Endothelial cell of umbilical vein (primary cell): ENCODE data around the gene CACNA2D1. TPM values are rescaled to one million over a fixed set of nuclear protein-coding genes. Genes with fewer than 3 reads are reported as not detected.

Source experiments
- BruUV-seq: library from RNA; stranded (reverse); fragments of 400-500 nt; replicated peaks from 2 replicates; lab custom pipeline; 2021; lab: Mats Ljungman, UMichigan
- CTCF ChIA-PET: fragments of 300-600, 350-600 bp; sonication (Branson Sonifier 250); formaldehyde crosslinking; loops from one replicate; lab custom pipeline; 2021; ENCODE audit warnings: antibody characterized with exemption, inconsistent platforms; lab: Charles Lee
- POLR2A ChIA-PET: fragments of 300-600, 350-600 bp; sonication (Branson Sonifier 250); formaldehyde crosslinking; loops from one replicate; lab custom pipeline; 2021; ENCODE audit warnings: antibody characterized with exemption, inconsistent platforms; lab: Charles Lee
- DNase-seq: peaks from one replicate; pipeline ENCODE4 v3.0.0-alpha.2; 2011; ENCODE audit warnings: low read depth, low spot score
- FAIRE-seq: peaks from 2 replicates; lab custom pipeline; 2011; peaks lifted over from hg19 to GRCh38; lab: Jason Lieb, UNC
- H2AFZ ChIP-seq: 2 replicates; pipeline ENCODE4 v1.6.0; 2012; ENCODE audit warnings: low read depth, low read length, control low read depth, inconsistent platforms
- H3K27ac ChIP-seq: 2 replicates; pipeline ENCODE4 v1.5.1; 2011; ENCODE audit warnings: low read depth, mild to moderate bottlenecking, control low read depth, low read length, moderate library complexity; ENCODE audit not compliant: insufficient read depth
- H3K27me3 ChIP-seq, 2 experiments: 2 replicates each; pipeline versions ENCODE4 v1.6.0 to v1.6.1; 2011; ENCODE audit warnings: low read length in 2 of 2, mixed read lengths in 1 of 2; ENCODE audit not compliant: control insufficient read depth in 2 of 2, insufficient read depth in 2 of 2
- H3K36me3 ChIP-seq, 2 experiments: 2 replicates in 1 of 2; 3 replicates in 1 of 2; pipeline ENCODE4 v1.5.1; 2011; ENCODE audit warnings: low read length in 2 of 2, mild to moderate bottlenecking in 1 of 2, moderate library complexity in 1 of 2; ENCODE audit not compliant: control insufficient read depth in 2 of 2, insufficient read depth in 2 of 2; ENCODE audit errors: extremely low read depth in 1 of 2
- H3K4me1 ChIP-seq: 3 replicates; pipeline ENCODE4 v1.5.1; 2011; ENCODE audit warnings: mild to moderate bottlenecking, low read length; ENCODE audit not compliant: control insufficient read depth, insufficient read depth; ENCODE audit errors: extremely low read depth
- H3K4me2 ChIP-seq: 2 replicates; pipeline ENCODE4 v1.6.1; 2011; ENCODE audit warnings: low read length, control low read depth, mixed read lengths; ENCODE audit not compliant: insufficient read depth
- H3K4me3 ChIP-seq, 3 experiments: fragments of 200-600 bp in 1 of 3; sonication (generic), shearing (Covaris generic) in 1 of 3; replicated peaks in 1 of 3; 2 replicates each; pipeline ENCODE4 v1.5.1; 2011 to 2016; ENCODE audit warnings: control low read depth in 3 of 3, low read length in 3 of 3, mild to moderate bottlenecking in 2 of 3, inconsistent platforms in 1 of 3, low read depth in 1 of 3, moderate library complexity in 1 of 3; ENCODE audit not compliant: insufficient read depth in 1 of 3
- H3K79me2 ChIP-seq: 2 replicates; pipeline ENCODE4 v1.6.0; 2012; ENCODE audit warnings: low read length, inconsistent platforms; ENCODE audit not compliant: control insufficient read depth, insufficient read depth
- H3K9ac ChIP-seq: replicated peaks from 2 replicates; pipeline ENCODE3; 2011; ENCODE audit warnings: low read length, control low read depth; ENCODE audit not compliant: insufficient read depth; ENCODE audit errors: extremely low read depth
- H3K9me1 ChIP-seq: replicated peaks from 3 replicates; pipeline ENCODE4 v1.6.0; 2011; ENCODE audit warnings: mild to moderate bottlenecking, low read length; ENCODE audit not compliant: control insufficient read depth, insufficient read depth; ENCODE audit errors: extremely low read depth
- H3K9me3 ChIP-seq: replicated peaks from 2 replicates; pipeline ENCODE4 v1.5.1; 2012; ENCODE audit warnings: low read length, inconsistent platforms; ENCODE audit not compliant: control insufficient read depth, insufficient read depth
- H4K20me1 ChIP-seq: replicated peaks from 2 replicates; pipeline ENCODE3; 2011; ENCODE audit warnings: mild to moderate bottlenecking, low read length; ENCODE audit not compliant: control insufficient read depth, insufficient read depth; ENCODE audit errors: extremely low read depth
- CTCF ChIP-seq, 2 donors: IDR thresholded peaks; 1 replicate in 1 of 2; 2 replicates in 1 of 2; pipeline ENCODE4 v1.5.1; 2011; ENCODE audit warnings: low read length in 2 of 2, mild to moderate bottlenecking in 2 of 2, moderate library complexity in 2 of 2, control low read depth in 1 of 2, inconsistent platforms in 1 of 2, low read depth in 1 of 2; ENCODE audit not compliant: insufficient read depth in 1 of 2; ENCODE audit errors: extremely low read depth in 1 of 2
- EZH2 ChIP-seq: IDR thresholded peaks from 2 replicates; pipeline ENCODE4 v1.6.1; 2012; ENCODE audit warnings: borderline replicate concordance, low read depth, mild to moderate bottlenecking, moderate library complexity, low read length, inconsistent platforms; ENCODE audit not compliant: severe bottlenecking
- GATA2 ChIP-seq: IDR thresholded peaks from 2 replicates; pipeline ENCODE4 v1.7.0; 2011; ENCODE audit warnings: low read depth, mild to moderate bottlenecking, moderate library complexity, mixed read lengths, low read length; ENCODE audit not compliant: insufficient read length, insufficient read depth
- JUN ChIP-seq: IDR thresholded peaks from 2 replicates; pipeline ENCODE4 v1.6.1; 2011; ENCODE audit warnings: borderline replicate concordance, low read depth; ENCODE audit not compliant: insufficient read length, insufficient read depth
- dilution Hi-C: fragments of 300-500 bp; cut with MboI; formaldehyde crosslinking; loops from one replicate; pipeline ENCODE4 v1.15.0; 2019; ENCODE audit warnings: low sequenced_read_pairs; ENCODE audit not compliant: extremely low pct_ligation_motif_present
- intact Hi-C: fragments of 100-400 bp; cut with micrococcal nuclease; formaldehyde crosslinking; loops from one replicate; pipeline ENCODE4 v1.10.0; 2022
- polyA plus RNA-seq, 4 experiments: library from polyadenylated mRNA; depleted of rRNA in 3 of 4; stranded (reverse) in 3 of 4; unstranded in 1 of 4; fragments of >200 nt; gene quantifications; 2 replicates each; pipeline versions ENCODE4 v1.2.1 to v1.2.3, GENCODE V29; 2011 to 2012; ENCODE audit warnings: missing spikeins in 1 of 4
- total RNA-seq: library from RNA; stranded (reverse); gene quantifications from 2 replicates; pipeline ENCODE4 v1.2.3, GENCODE V29; 2021

Gene CACNA2D1
- total and polyA plus RNA-seq, 2 donors (not counting 3 experiments of a cell fraction or from before 2014, with no cell fraction given) = 4.1 to 38.6 TPM

GRCh38 chr7:82017334-82017943 lies 426.1 kb downstream of the CACNA2D1 start:
- H3K4me1 ChIP-seq = no peaks in the 10 kb centered on the region
- H3K79me2 ChIP-seq = no peaks in the 10 kb centered on the region
- DNase-seq (peak; percentile 53), FAIRE-seq (no peak)
- H4K20me1 ChIP-seq = no peaks in the 10 kb centered on the region
- POLR2A ChIA-PET = no interaction called here
- H3K27me3 ChIP-seq = no peaks in the 10 kb centered on the region
- CTCF ChIA-PET = interaction anchor here (1.3 to 12.9 kb wide), 2 partner anchors 517 to 534 kb away, joined by 5 to 185 read pairs; no protein-coding TSS in a partner anchor
- H3K36me3 ChIP-seq = no peaks in the 10 kb centered on the region
- no TSS peak for BruUV-seq
- no peak overlapping the region for H3K9ac ChIP-seq
- no peak overlapping the region for H2AFZ ChIP-seq
- H3K27ac ChIP-seq = no peak overlapping the region
- dilution Hi-C loops (no loop called here), intact Hi-C loops (loop anchor here (1.0 to 5.0 kb wide), 5 partner anchors 61 to 710 kb away; no protein-coding TSS in a partner anchor)
- H3K9me3 ChIP-seq = no peaks in the 10 kb centered on the region
- no peak for TF ChIP-seq GATA2
- peak; percentile 20 to 31 for TF ChIP-seq CTCF (IDR thresholded peaks at IDR 0.05; ENCODE audit: extremely low read depth in 1 of 2, insufficient read depth in 1 of 2, low read depth in 1 of 2, low read length in 2 of 2)
- TF ChIP-seq EZH2 = no peak
- TF ChIP-seq JUN = no peak
- no peak overlapping the region for H3K4me3 ChIP-seq
- H3K9me1 ChIP-seq = no peaks in the 10 kb centered on the region
- no peak overlapping the region for H3K4me2 ChIP-seq
